GM12891 (cell line): ENCODE data around the gene ZDHHC7.

ENCODE experiments used
- DNase-seq: peaks from one replicate; pipeline ENCODE4 v3.0.0; 2011; ENCODE audit warnings: low spot score; ENCODE audit not compliant: insufficient read length
- FAIRE-seq: peaks from 2 replicates; lab custom pipeline; 2011; peaks lifted over from hg19 to GRCh38; lab: Jason Lieb, UNC
- PAX5 ChIP-seq: IDR thresholded peaks from 2 replicates; pipeline ENCODE4 v1.6.1; 2011; ENCODE audit warnings: low read length, moderate library complexity, mild to moderate bottlenecking; ENCODE audit not compliant: insufficient read depth, severe bottlenecking
- POLR2A ChIP-seq: IDR thresholded peaks from 2 replicates; pipeline ENCODE4 v1.6.1; 2011; ENCODE audit warnings: low read depth, low read length, control low read depth
- POLR2AphosphoS5 ChIP-seq: IDR thresholded peaks from 2 replicates; pipeline ENCODE4 v1.6.1; 2011; ENCODE audit warnings: low read depth, low read length, control low read depth
- POU2F2 ChIP-seq: IDR thresholded peaks from 2 replicates; pipeline ENCODE4 v1.6.1; 2011; ENCODE audit warnings: low read depth, mild to moderate bottlenecking, control low read depth, low read length, moderate library complexity
- SPI1 ChIP-seq: IDR thresholded peaks from 2 replicates; pipeline ENCODE4 v1.6.1; 2011; ENCODE audit warnings: low read depth, low read length, control low read depth
- TAF1 ChIP-seq: IDR thresholded peaks from 2 replicates; pipeline ENCODE4 v1.6.1; 2011; ENCODE audit warnings: low read depth, low read length, control low read depth

ZDHHC7 gene

GRCh38 chr16:84996365-84996764 is 15.0 kb downstream of the ZDHHC7 start:
- no peak for FAIRE-seq
- DNase-seq, result no peak
- TF ChIP-seq POU2F2, result no peak
- TF ChIP-seq TAF1, result no peak
- TF ChIP-seq POLR2A, result no peak
- no peak for TF ChIP-seq SPI1
- no peak for TF ChIP-seq POLR2AphosphoS5

DNA sequence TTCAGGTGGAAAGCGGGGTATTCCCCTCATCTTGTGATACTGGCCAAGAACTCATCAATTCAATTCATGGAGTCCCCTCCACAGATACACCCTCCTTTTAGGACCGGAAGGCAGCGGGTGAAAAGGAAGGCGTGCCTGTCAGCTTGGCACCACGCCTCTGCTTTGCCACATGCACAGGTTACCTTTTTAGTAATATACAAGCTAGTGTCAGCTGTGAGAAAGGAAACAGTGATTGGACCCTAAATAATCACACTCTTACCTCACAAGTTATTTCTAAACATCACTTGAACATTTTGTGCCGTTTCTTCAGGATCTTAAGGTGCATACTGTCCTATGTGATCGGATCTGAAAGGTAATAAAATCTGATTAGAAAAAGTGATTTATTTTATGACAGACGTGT is 15.7 kb downstream of the ZDHHC7 start:
- DNase-seq (no peak), FAIRE-seq (no peak)
- no peak for TF ChIP-seq TAF1
- TF ChIP-seq POLR2A, result no peak
- no peak for TF ChIP-seq POU2F2
- no peak for TF ChIP-seq PAX5
- TF ChIP-seq POLR2AphosphoS5, result no peak
- no peak for TF ChIP-seq SPI1

DNA sequence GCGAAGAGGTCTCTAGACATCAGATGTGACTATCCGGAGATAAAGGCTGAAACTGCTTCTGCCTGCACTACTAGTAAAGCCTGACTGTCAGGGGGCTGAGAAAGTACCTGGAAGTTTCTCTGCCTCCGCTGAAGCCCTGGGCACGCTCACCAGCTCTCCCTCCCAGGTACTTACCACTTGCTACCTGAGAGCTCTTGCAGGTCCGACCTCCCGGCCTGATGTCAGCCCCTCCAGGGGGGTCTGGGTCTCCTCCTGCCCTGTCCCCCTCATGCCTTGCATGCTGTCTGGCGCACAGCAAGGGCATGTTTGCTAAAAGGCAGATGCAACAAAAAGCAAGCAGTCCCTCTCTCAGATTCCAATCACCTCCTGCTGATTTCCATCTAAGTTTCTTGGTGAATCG is 17.4 kb downstream of the ZDHHC7 start:
- DNase-seq, result no peak
- no peak for FAIRE-seq
- TF ChIP-seq POLR2A (no peak), POU2F2 (no peak), PAX5 (no peak), SPI1 (no peak), POLR2AphosphoS5 (no peak), TAF1 (no peak)

GRCh38 chr16:84992717-84993075 is 18.6 kb downstream of the ZDHHC7 start:
- FAIRE-seq (no peak), DNase-seq (no peak)

DNA sequence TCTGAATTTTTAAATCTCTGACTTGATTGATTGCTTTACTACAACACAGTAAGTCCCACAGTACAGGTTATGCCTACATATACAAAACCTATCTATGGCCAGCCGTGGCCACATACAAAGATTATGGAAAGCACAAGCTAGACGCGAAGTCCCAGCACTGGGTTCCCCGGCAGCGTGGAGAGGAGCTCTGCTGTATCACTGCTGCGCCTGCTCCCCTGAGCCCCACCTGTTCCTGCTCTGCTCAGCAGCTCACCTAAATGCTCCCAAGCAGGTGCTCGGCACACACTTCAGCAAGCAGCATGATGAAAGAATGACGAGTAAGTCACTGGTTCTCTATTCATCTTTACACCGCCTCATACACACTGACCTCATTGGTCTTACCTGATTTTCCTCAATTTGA is 20.6 kb downstream of the ZDHHC7 start:
- no peak for TF ChIP-seq PAX5
- no peak for TF ChIP-seq POLR2A
- no peak for TF ChIP-seq POLR2AphosphoS5
- no peak for TF ChIP-seq SPI1
- no peak for TF ChIP-seq POU2F2
- TF ChIP-seq TAF1, result no peak
- FAIRE-seq (no peak), DNase-seq (no peak)

More at GRCh38 chr16:84992717-84993075, 18.6 kb downstream of the ZDHHC7 start:
- TF ChIP-seq POU2F2 (no peak), POLR2A (no peak), PAX5 (no peak), SPI1 (no peak), TAF1 (no peak), POLR2AphosphoS5 (no peak)

DNA sequence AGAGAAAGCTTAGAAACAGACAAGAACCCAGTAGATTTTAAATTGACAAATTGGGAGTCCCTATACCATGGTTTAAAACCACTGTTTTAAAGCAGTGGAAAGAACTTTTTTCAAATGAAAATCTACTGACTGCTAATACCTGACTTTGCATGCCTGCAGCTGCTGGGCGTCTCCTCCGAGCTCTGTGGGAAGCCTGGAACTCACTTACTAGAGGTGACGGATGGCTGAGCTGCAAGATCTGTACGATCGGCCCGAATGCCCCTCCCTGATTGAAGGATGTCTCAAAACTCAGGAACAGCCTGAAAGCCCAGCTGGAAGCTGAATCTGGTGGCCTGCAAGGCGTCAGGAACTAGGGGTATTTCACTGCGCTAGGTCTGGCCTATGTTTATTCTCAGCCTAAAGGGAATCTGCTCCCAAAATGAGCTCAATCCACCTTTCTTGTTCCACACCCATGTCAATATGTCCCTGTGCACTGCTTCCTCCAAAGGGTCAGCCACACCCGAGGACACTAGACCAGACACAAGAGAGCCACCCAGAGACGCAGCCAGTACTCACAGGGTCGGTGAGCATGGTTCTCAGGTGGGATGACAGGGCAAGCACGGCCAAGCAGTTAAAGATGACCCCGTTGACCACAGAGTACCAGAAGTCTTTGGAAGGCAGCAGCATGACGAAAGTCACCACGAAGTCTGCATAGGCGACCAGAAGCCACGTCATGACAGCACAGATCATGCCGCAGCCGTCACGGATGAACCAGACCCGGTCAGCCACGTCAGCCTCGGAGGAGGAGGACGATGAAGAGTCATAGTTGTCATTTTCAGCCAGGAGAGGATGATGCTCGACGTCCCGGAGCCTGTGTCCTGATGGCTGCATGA is 21.4 kb downstream of the ZDHHC7 start:
- DNase-seq, result no peak
- TF ChIP-seq TAF1 (no peak), POU2F2 (no peak), POLR2A (no peak), SPI1 (no peak), POLR2AphosphoS5 (no peak), PAX5 (no peak)
- no peak for FAIRE-seq

DNA sequence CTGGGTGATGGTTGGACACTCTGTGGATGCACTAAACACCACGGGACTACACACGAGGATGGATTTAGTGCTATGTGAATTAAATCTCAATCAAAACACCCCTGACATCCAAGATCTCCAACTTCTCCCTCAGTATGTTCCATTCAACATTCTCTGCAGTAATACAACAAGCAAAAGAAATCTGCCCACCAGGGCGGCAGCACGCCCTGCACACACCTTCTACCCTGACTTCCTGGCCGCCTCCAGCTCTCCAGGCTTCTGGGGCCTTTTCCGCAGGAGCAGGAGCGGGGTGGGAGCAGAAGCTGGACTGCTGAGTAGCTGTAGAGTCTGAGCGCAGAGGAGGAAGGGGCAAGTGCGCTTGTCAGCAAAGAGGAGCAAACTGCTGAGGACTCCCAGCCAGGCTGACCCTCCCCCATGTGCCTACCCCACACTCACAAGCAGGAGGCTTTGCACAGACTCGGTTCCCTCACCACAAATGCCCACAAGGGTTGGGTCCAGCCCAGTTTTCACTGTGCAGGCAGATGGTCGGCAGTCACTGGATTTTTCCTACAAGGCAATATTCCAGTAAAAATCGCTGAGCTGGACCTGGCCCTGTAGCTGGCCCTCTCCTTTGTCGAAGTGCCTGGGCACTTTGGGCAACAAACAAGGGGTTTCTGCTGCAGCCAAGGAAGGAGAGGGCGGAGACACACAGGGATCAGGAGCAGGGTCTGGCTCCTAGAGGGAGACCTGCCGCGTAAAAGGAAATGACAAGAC is 22.8 kb downstream of the ZDHHC7 start:
- no peak for TF ChIP-seq POLR2A
- no peak for TF ChIP-seq TAF1
- TF ChIP-seq PAX5, result no peak
- TF ChIP-seq SPI1, result no peak
- no peak for TF ChIP-seq POLR2AphosphoS5
- TF ChIP-seq POU2F2, result no peak
- no peak for DNase-seq
- no peak for FAIRE-seq

- no peak for TF ChIP-seq POLR2AphosphoS5
- TF ChIP-seq TAF1, result no peak
- TF ChIP-seq PAX5, result no peak
- TF ChIP-seq SPI1, result no peak
- TF ChIP-seq POU2F2, result no peak
- TF ChIP-seq POLR2A, result no peak
- FAIRE-seq (no peak), DNase-seq (no peak)
Observed at GRCh38 chr16:84986879-84987278, 24.5 kb downstream of the ZDHHC7 start.

GRCh38 chr16:84986102-84986501 is 25.2 kb downstream of the ZDHHC7 start:
- DNase-seq, result no peak
- FAIRE-seq, result no peak
- TF ChIP-seq PAX5 (no peak), POLR2AphosphoS5 (no peak), POLR2A (no peak), POU2F2 (no peak), TAF1 (no peak), SPI1 (no peak)
